Activated CD8-positive, alpha-beta memory T cell treated with anti-CD3 and anti-CD28 coated beads for 48 hours (primary cell): ENCODE results near the gene STMP1.
"Not testable (repeated sequence)": the region's sequence is repeated elsewhere in the genome, so short reads cannot be mapped to it uniquely, and the experiment has no call there.

Experiments
- DNase-seq, 3 experiments: peaks; one replicate each; pipeline ENCODE4 v3.0.0-alpha.2; 2020; ENCODE audit warnings: low read depth in 2 of 3, low spot score in 2 of 3

The STMP1 gene

GRCh38 chr7:135664046-135664589 is 1.8 kb downstream of the STMP1 start:
- no peak for DNase-seq

- no peak for DNase-seq
Observed at GRCh38 chr7:135665042-135665441, 2.7 kb downstream of the STMP1 start.

- no peak for DNase-seq
Observed at GRCh38 chr7:135666156-135666555, 3.8 kb downstream of the STMP1 start.

GRCh38 chr7:135666846-135667245 is 4.5 kb downstream of the STMP1 start:
- DNase-seq: no peak

- not testable (repeated sequence) for DNase-seq
Observed at GRCh38 chr7:135667626-135668025, 5.3 kb downstream of the STMP1 start.

GRCh38 chr7:135668852-135669395 is 6.6 kb downstream of the STMP1 start:
- not testable (repeated sequence) for DNase-seq

GRCh38 chr7:135669774-135670173 is 7.5 kb downstream of the STMP1 start:
- no peak for DNase-seq

GRCh38 chr7:135670179-135670578 is 7.9 kb downstream of the STMP1 start:
- no peak for DNase-seq

- no peak for DNase-seq
Observed at GRCh38 chr7:135672560-135673359, 10.4 kb downstream of the STMP1 start.

- no peak for DNase-seq
Observed at GRCh38 chr7:135673360-135673706, 11.0 kb downstream of the STMP1 start.

- no peak for DNase-seq
Observed at GRCh38 chr7:135678612-135679575, 16.6 kb downstream of the STMP1 start.

- no peak for DNase-seq
Observed at GRCh38 chr7:135681762-135682161, 19.4 kb downstream of the STMP1 start.

GRCh38 chr7:135682191-135682590 is 19.9 kb downstream of the STMP1 start:
- DNase-seq: no peak

GRCh38 chr7:135683609-135684008 is 21.3 kb downstream of the STMP1 start:
- DNase-seq: no peak

- no peak for DNase-seq
Observed at GRCh38 chr7:135684136-135684535, 21.8 kb downstream of the STMP1 start.

GRCh38 chr7:135684699-135685098 is 22.4 kb downstream of the STMP1 start:
- no peak for DNase-seq

GRCh38 chr7:135685306-135686084 is 23.2 kb downstream of the STMP1 start:
- no peak for DNase-seq

GRCh38 chr7:135687466-135687865 is 25.2 kb downstream of the STMP1 start:
- DNase-seq: no peak

- DNase-seq: no peak
Observed at GRCh38 chr7:135690566-135690965, 28.3 kb downstream of the STMP1 start.

- no peak for DNase-seq
Observed at GRCh38 chr7:135692055-135692454, 29.7 kb downstream of the STMP1 start.

GRCh38 chr7:135692606-135693005 is 30.3 kb downstream of the STMP1 start:
- not testable (repeated sequence) for DNase-seq
